C4-2B (cell line): ENCODE results near the gene RUNX3.
A peak's percentile ranks its signal among the peaks of the same experiment; 100 is the strongest.
"Not testable (repeated sequence)": the region's sequence is repeated elsewhere in the genome, so short reads cannot be mapped to it uniquely, and the experiment has no call there.

Experiments used
- H3K27ac ChIP-seq: fragments of 450-650 bp; 2 replicates; pipeline ENCODE4 v1.5.1; 2017
- CTCF ChIP-seq: fragments of 450-650 bp; conservative IDR thresholded peaks from 2 replicates; pipeline ENCODE4 v1.5.1; 2017; ENCODE audit warnings: mild to moderate bottlenecking
- ZFX ChIP-seq: fragments of 450-650 bp; IDR thresholded peaks from 2 replicates; pipeline ENCODE4 v1.6.1; 2017

Gene RUNX3

DNA sequence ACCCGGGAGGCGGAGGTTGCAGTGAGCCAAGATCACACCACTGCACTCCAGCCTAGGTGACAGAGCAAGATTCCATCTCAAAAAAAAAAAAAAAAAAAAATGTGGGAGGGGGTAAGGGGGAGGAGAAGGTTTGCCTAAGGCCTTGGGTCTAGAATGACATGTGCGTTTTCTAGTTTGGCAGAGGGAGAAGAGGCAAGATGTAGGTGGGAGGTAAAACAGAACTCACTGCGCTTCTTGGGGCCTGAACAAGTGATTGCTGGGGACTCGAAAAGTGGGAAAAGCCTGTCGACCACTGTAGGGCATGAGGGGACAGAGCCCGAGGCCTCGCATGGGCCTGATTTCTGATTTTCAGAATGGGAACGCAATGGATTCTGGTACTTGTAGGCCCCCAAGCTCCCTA lies 19.9 kb downstream of the RUNX3 start:
- no peak overlapping the region for H3K27ac ChIP-seq
- no peak for TF ChIP-seq CTCF
- TF ChIP-seq ZFX = no peak

DNA sequence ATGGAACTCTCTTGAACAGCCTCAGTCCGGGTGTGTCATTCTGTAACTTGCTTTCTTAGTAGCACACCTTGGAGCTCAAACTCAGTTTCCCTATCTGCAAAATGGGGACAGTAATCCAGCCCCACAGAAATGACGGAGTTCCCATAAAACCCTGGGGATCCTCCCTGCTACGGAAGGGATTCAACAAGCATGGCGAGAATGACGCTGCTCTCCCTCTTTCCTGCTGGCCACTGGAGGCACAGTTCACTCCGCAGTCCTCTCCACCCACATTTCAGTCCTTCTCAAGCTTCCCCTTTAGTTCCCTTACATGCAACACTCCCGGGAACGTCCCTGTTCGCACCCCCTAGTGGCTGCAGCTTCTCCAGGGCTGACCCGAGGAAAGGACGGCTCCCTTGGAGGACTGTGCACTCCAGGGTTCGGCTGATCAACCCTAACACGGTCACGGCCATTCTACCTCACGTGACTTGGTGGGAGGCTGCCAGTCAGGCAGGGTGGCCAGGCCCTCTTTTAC lies 20.6 kb downstream of the RUNX3 start:
- H3K27ac ChIP-seq = no peak overlapping the region
- TF ChIP-seq ZFX (no peak), CTCF (peak; percentile 44)

GRCh38 chr1:24908591-24909259 lies 21.4 kb downstream of the RUNX3 start:
- H3K27ac ChIP-seq = no peak overlapping the region
- TF ChIP-seq ZFX (no peak), CTCF (no peak)

DNA sequence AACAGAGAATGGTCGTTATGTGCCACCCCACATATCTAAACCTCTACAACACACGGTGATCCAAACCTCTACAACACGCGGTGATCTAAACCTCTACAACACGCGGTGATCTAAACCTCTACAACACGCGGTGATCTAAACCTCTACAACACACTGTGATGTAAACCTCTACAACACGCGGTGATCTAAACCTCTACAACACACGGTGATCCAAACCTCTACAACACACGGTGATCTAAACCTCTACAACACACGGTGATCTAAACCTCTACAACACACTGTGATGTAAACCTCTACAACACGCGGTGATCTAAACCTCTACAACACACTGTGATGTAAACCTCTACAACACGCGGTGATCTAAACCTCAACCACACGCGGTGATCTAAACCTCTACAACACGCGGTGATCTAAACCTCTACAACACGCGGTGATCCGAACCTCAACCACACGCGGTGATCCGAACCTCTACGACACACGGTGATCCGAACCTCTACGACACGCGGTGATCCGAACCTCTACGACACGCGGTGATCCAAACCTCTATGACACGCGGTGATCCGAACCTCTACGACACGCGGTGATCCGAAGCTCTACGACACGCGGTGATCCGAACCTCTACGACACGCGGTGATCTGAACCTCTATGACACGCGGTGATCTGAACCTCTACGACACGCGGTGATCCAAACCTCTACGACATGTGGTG lies 22.3 kb downstream of the RUNX3 start:
- not testable (repeated sequence) for H3K27ac ChIP-seq

DNA sequence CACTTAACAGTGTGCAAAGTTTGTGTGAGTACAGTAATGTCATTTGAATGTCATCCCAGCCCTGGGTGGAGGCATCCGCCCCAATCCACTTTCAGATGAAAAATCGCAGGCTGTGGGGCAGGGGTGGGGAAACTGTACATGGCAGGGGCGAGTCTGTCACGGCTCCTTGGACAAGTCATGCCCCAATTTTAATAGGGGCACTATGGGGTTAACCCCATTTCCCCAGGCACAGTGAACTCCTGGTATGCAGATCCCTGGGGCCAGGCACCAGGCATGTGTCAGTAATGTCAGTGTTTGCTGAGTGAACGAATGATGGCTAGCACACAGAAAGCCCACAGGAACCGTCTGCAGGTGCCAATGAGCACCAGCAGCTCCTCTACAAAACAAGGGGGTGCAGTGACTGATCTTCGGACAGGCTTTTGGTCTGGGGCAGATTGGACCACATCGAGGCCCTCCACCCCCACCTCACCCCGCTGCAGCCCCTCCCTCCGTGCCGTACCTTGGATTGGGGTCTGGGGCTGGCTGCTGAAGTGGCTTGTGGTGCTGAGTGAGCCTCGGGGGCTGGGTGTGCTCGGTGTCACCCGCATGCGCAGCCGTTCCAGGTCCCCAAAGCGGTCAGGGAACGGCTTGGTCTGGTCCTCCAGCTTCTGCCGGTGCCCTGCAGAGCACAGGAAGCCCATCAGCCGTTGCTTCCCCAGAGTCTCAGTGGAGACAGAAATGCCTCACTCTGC lies 23.2 kb downstream of the RUNX3 start:
- H3K27ac ChIP-seq = no peak overlapping the region
- TF ChIP-seq CTCF (no peak), ZFX (no peak)

DNA sequence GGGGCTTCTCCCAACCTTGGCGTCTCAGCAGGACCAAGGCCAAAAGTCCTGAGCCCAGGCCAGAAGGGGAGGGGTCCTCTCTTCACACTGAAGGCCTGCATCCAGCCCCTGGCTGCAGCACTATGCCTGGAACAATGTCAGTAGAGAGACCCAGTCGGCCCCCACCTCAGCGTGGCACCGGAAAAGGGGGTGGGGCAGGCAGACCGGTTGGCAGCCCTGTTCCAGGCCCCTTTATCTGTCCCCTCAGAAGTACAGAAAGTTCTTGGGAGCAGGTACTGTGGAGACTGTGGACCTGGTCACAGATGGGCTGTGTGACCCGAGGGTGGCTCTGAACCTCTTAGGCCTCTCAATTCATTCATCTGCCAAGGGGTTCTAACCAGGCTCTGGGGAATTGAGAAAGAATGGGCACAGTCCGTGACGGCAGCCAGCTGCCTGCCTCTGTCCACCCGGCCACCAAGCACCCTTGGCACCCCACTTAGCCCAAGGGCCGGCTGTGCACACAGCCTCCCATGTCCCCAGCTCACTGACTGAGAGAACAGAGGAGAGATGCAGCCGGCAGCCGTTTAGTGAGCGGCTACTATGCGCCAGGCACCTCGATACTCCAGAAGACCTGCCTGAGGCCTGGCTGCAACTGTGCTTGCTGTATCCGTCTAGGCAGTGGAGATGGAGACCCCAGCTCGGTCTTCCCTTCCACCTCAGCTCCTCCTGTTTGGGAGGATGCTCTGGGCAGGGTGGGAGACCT lies 23.9 kb downstream of the RUNX3 start:
- H3K27ac ChIP-seq = no peak overlapping the region
- no peak for TF ChIP-seq CTCF
- TF ChIP-seq ZFX = no peak

DNA sequence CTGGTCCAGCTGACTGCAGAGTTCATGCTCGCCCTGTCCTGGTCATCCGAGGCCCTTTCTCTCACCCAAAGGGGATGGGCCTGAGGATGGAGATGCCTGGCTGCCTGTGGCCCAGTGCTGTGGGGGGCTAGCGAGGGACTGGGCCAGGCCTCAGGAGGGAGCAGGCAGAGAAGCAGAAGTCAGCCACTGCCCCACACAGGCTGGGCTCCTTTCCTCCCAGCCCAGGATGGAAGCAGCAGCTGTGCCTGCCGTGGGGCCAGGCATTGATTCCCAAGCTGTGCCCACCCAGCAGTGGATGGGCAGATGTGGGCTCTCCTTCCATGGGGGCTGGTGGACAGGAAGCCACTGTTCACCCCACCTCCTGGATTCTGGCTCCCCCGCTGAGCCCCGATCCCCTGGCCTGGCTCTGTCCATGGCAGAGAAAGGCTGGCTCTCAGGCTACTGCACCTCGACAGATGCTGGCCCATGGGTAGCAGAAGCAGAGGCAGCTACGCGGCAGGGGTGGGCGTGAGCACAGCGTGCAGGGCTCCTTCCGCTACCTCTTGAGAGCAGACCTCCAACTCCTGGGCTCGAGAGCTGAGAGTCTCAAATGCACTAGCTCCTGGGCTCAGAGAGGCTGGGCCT lies 24.6 kb downstream of the RUNX3 start:
- TF ChIP-seq CTCF (no peak), ZFX (no peak)
- no peak overlapping the region for H3K27ac ChIP-seq
